Endothelial cell of umbilical vein (primary cell): ENCODE measurements around the gene CTTNBP2NL. TPM values are rescaled to one million over a fixed set of nuclear protein-coding genes. Genes with fewer than 3 reads are reported as not detected.
A peak's percentile ranks its signal among the peaks of the same experiment; 100 is the strongest.

Experiments
- BruUV-seq: library from RNA; stranded (reverse); fragments of 400-500 nt; replicated peaks from 2 replicates; lab custom pipeline; 2021; lab: Mats Ljungman, UMichigan
- CTCF ChIA-PET: fragments of 300-600, 350-600 bp; sonication (Branson Sonifier 250); formaldehyde crosslinking; loops from one replicate; lab custom pipeline; 2021; ENCODE audit warnings: antibody characterized with exemption, inconsistent platforms; lab: Charles Lee
- POLR2A ChIA-PET: fragments of 300-600, 350-600 bp; sonication (Branson Sonifier 250); formaldehyde crosslinking; loops from one replicate; lab custom pipeline; 2021; ENCODE audit warnings: antibody characterized with exemption, inconsistent platforms; lab: Charles Lee
- DNase-seq: peaks from one replicate; pipeline ENCODE4 v3.0.0-alpha.2; 2011; ENCODE audit warnings: low read depth, low spot score
- FAIRE-seq: peaks from 2 replicates; lab custom pipeline; 2011; peaks lifted over from hg19 to GRCh38; lab: Jason Lieb, UNC
- H2AFZ ChIP-seq: 2 replicates; pipeline ENCODE4 v1.6.0; 2012; ENCODE audit warnings: low read depth, low read length, control low read depth, inconsistent platforms
- H3K27ac ChIP-seq: 2 replicates; pipeline ENCODE4 v1.5.1; 2011; ENCODE audit warnings: low read depth, mild to moderate bottlenecking, control low read depth, low read length, moderate library complexity; ENCODE audit not compliant: insufficient read depth
- H3K27me3 ChIP-seq, 2 experiments: 2 replicates each; pipeline versions ENCODE4 v1.6.0 to v1.6.1; 2011; ENCODE audit warnings: low read length in 2 of 2, mixed read lengths in 1 of 2; ENCODE audit not compliant: control insufficient read depth in 2 of 2, insufficient read depth in 2 of 2
- H3K36me3 ChIP-seq, 2 experiments: 2 replicates in 1 of 2; 3 replicates in 1 of 2; pipeline ENCODE4 v1.5.1; 2011; ENCODE audit warnings: low read length in 2 of 2, mild to moderate bottlenecking in 1 of 2, moderate library complexity in 1 of 2; ENCODE audit not compliant: control insufficient read depth in 2 of 2, insufficient read depth in 2 of 2; ENCODE audit errors: extremely low read depth in 1 of 2
- H3K4me1 ChIP-seq: 3 replicates; pipeline ENCODE4 v1.5.1; 2011; ENCODE audit warnings: mild to moderate bottlenecking, low read length; ENCODE audit not compliant: control insufficient read depth, insufficient read depth; ENCODE audit errors: extremely low read depth
- H3K4me2 ChIP-seq: 2 replicates; pipeline ENCODE4 v1.6.1; 2011; ENCODE audit warnings: low read length, control low read depth, mixed read lengths; ENCODE audit not compliant: insufficient read depth
- H3K4me3 ChIP-seq, 3 experiments: fragments of 200-600 bp in 1 of 3; sonication (generic), shearing (Covaris generic) in 1 of 3; replicated peaks in 1 of 3; 2 replicates each; pipeline ENCODE4 v1.5.1; 2011 to 2016; ENCODE audit warnings: control low read depth in 3 of 3, low read length in 3 of 3, mild to moderate bottlenecking in 2 of 3, inconsistent platforms in 1 of 3, low read depth in 1 of 3, moderate library complexity in 1 of 3; ENCODE audit not compliant: insufficient read depth in 1 of 3
- H3K79me2 ChIP-seq: 2 replicates; pipeline ENCODE4 v1.6.0; 2012; ENCODE audit warnings: low read length, inconsistent platforms; ENCODE audit not compliant: control insufficient read depth, insufficient read depth
- H3K9ac ChIP-seq: replicated peaks from 2 replicates; pipeline ENCODE3; 2011; ENCODE audit warnings: low read length, control low read depth; ENCODE audit not compliant: insufficient read depth; ENCODE audit errors: extremely low read depth
- H3K9me1 ChIP-seq: replicated peaks from 3 replicates; pipeline ENCODE4 v1.6.0; 2011; ENCODE audit warnings: mild to moderate bottlenecking, low read length; ENCODE audit not compliant: control insufficient read depth, insufficient read depth; ENCODE audit errors: extremely low read depth
- H3K9me3 ChIP-seq: replicated peaks from 2 replicates; pipeline ENCODE4 v1.5.1; 2012; ENCODE audit warnings: low read length, inconsistent platforms; ENCODE audit not compliant: control insufficient read depth, insufficient read depth
- H4K20me1 ChIP-seq: replicated peaks from 2 replicates; pipeline ENCODE3; 2011; ENCODE audit warnings: mild to moderate bottlenecking, low read length; ENCODE audit not compliant: control insufficient read depth, insufficient read depth; ENCODE audit errors: extremely low read depth
- CTCF ChIP-seq, 2 donors: IDR thresholded peaks; 1 replicate in 1 of 2; 2 replicates in 1 of 2; pipeline ENCODE4 v1.5.1; 2011; ENCODE audit warnings: low read length in 2 of 2, mild to moderate bottlenecking in 2 of 2, moderate library complexity in 2 of 2, control low read depth in 1 of 2, inconsistent platforms in 1 of 2, low read depth in 1 of 2; ENCODE audit not compliant: insufficient read depth in 1 of 2; ENCODE audit errors: extremely low read depth in 1 of 2
- EZH2 ChIP-seq: IDR thresholded peaks from 2 replicates; pipeline ENCODE4 v1.6.1; 2012; ENCODE audit warnings: borderline replicate concordance, low read depth, mild to moderate bottlenecking, moderate library complexity, low read length, inconsistent platforms; ENCODE audit not compliant: severe bottlenecking
- FOS ChIP-seq: IDR thresholded peaks from 2 replicates; pipeline ENCODE4 v1.6.1; 2011; ENCODE audit warnings: mild to moderate bottlenecking, low read length, moderate library complexity, borderline replicate concordance; ENCODE audit not compliant: insufficient read depth
- GATA2 ChIP-seq: IDR thresholded peaks from 2 replicates; pipeline ENCODE4 v1.7.0; 2011; ENCODE audit warnings: low read depth, mild to moderate bottlenecking, moderate library complexity, mixed read lengths, low read length; ENCODE audit not compliant: insufficient read length, insufficient read depth
- JUN ChIP-seq: IDR thresholded peaks from 2 replicates; pipeline ENCODE4 v1.6.1; 2011; ENCODE audit warnings: borderline replicate concordance, low read depth; ENCODE audit not compliant: insufficient read length, insufficient read depth
- MAX ChIP-seq: IDR thresholded peaks from 2 replicates; pipeline ENCODE4 v1.6.1; 2011; ENCODE audit not compliant: insufficient read depth, insufficient read length
- MYC ChIP-seq: IDR thresholded peaks from one replicate; pipeline ENCODE4 v1.6.1; 2011; ENCODE audit warnings: mild to moderate bottlenecking, low read depth, low read length
- POLR2A ChIP-seq: IDR thresholded peaks from 2 replicates; pipeline ENCODE4 v1.6.1; 2012; ENCODE audit warnings: low read depth, mild to moderate bottlenecking, control low read depth, low read length
- POLR2AphosphoS5 ChIP-seq: IDR thresholded peaks from 2 replicates; pipeline ENCODE4 v1.6.1; 2012; ENCODE audit warnings: low read depth, mild to moderate bottlenecking, control low read depth, low read length, moderate library complexity; ENCODE audit not compliant: insufficient read depth
- dilution Hi-C: fragments of 300-500 bp; cut with MboI; formaldehyde crosslinking; loops from one replicate; pipeline ENCODE4 v1.15.0; 2019; ENCODE audit warnings: low sequenced_read_pairs; ENCODE audit not compliant: extremely low pct_ligation_motif_present
- intact Hi-C: fragments of 100-400 bp; cut with micrococcal nuclease; formaldehyde crosslinking; loops from one replicate; pipeline ENCODE4 v1.10.0; 2022
- polyA plus RNA-seq, 4 experiments: library from polyadenylated mRNA; depleted of rRNA in 3 of 4; stranded (reverse) in 3 of 4; unstranded in 1 of 4; fragments of >200 nt; gene quantifications; 2 replicates each; pipeline versions ENCODE4 v1.2.1 to v1.2.3, GENCODE V29; 2011 to 2012; ENCODE audit warnings: missing spikeins in 1 of 4
- total RNA-seq: library from RNA; stranded (reverse); gene quantifications from 2 replicates; pipeline ENCODE4 v1.2.3, GENCODE V29; 2021

CTTNBP2NL gene
- total and polyA plus RNA-seq, 2 donors (not counting 3 experiments of a cell fraction or from before 2014, with no cell fraction given): 21.5 to 94.4 TPM

GRCh38 chr1:112391603-112391940, 4.4 kb upstream of the CTTNBP2NL start:
- no peak for DNase-seq
- no TSS peak for BruUV-seq
- POLR2A ChIA-PET: interaction anchor here (0.6 to 1.2 kb wide), 2 partner anchors 35 to 227 kb away, joined by 3 read pairs; partner anchors contain the start of gene ST7L
- no peaks in the 10 kb centered on the region for H4K20me1 ChIP-seq
- H3K9me3 ChIP-seq: no peaks in the 10 kb centered on the region
- H3K4me2 ChIP-seq: peak overlapping the region; percentile 86
- FAIRE-seq: no peak
- peaks cover 75% of the 10 kb centered on the region for H3K4me1 ChIP-seq
- H3K9ac ChIP-seq: peak overlapping the region; percentile 75
- H3K79me2 ChIP-seq: peaks cover 35% of the 10 kb centered on the region
- peak overlapping the region; percentile 100 for H3K27ac ChIP-seq
- intact Hi-C loops (loop anchor here (1.0 to 5.0 kb wide), 7 partner anchors 110 to 681 kb away; partner anchors contain the start of genes LRIG2, MOV10, RHOC and SLC16A1), dilution Hi-C loops (no loop called here)
- H3K4me3 ChIP-seq: peak overlapping the region; percentile 6 to 58 (median 29)
- H3K9me1 ChIP-seq: no peaks in the 10 kb centered on the region
- no peaks in the 10 kb centered on the region for H3K36me3 ChIP-seq
- CTCF ChIA-PET: interaction anchor here (0.8 to 4.7 kb wide), 30 partner anchors 19 to 909 kb away, joined by 3 to 89 read pairs (median 6); partner anchors contain the start of genes MOV10, PPM1J and ST7L
- H2AFZ ChIP-seq: no peak overlapping the region
- H3K27me3 ChIP-seq: no peaks in the 10 kb centered on the region
- no peak for TF ChIP-seq POLR2AphosphoS5
- TF ChIP-seq FOS: no peak
- no peak for TF ChIP-seq GATA2
- TF ChIP-seq MYC: no peak
- TF ChIP-seq MAX: no peak
- no peak for TF ChIP-seq EZH2
- TF ChIP-seq JUN: no peak
- no peak for TF ChIP-seq CTCF (IDR thresholded peaks at IDR 0.05; ENCODE audit: extremely low read depth in 1 of 2, insufficient read depth in 1 of 2, low read depth in 1 of 2, low read length in 2 of 2)
- no peak for TF ChIP-seq POLR2A
